SU-DHL-6 (cell line): ENCODE data around the gene CMSS1.

Experiments
- EZH2phosphoT487 ChIP-seq: fragments of 200-600 bp; sonication (generic), shearing (Covaris generic); conservative IDR thresholded peaks from 2 replicates; pipeline ENCODE4 v1.6.1; 2018; ENCODE audit warnings: mild to moderate bottlenecking, antibody characterized with exemption, low read length, moderate library complexity, mixed read lengths
- TF ChIP-seq, protein P1 (sequence below): fragments of 200-600 bp; sonication (generic); IDR thresholded peaks from one replicate; pipeline ENCODE4 v1.5.1; 2017; ENCODE audit warnings: antibody characterized with exemption, mild to moderate bottlenecking, low read length, moderate library complexity; ENCODE audit not compliant: insufficient read depth, poor library complexity, severe bottlenecking

DNA sequence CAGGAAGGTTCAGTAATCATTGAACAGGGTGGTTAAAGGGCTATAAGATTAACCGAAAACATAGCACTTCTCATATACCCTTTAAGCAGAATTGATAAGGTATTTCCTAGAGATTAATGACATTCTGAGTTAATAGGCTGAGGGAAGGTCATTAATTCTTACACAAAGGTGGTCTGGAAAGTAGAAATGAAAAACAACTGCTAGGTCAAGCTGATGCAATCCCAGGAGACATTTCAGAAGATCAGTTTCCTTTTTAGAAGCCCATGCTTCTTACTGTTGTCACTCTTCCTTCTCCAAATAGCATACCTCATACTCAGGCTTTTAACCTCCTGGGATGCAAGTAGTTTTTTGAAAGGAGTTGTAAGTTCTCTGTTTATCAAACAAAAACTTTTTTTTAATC lies 287.8 kb downstream of the CMSS1 start:
- TF ChIP-seq, protein P1, sequence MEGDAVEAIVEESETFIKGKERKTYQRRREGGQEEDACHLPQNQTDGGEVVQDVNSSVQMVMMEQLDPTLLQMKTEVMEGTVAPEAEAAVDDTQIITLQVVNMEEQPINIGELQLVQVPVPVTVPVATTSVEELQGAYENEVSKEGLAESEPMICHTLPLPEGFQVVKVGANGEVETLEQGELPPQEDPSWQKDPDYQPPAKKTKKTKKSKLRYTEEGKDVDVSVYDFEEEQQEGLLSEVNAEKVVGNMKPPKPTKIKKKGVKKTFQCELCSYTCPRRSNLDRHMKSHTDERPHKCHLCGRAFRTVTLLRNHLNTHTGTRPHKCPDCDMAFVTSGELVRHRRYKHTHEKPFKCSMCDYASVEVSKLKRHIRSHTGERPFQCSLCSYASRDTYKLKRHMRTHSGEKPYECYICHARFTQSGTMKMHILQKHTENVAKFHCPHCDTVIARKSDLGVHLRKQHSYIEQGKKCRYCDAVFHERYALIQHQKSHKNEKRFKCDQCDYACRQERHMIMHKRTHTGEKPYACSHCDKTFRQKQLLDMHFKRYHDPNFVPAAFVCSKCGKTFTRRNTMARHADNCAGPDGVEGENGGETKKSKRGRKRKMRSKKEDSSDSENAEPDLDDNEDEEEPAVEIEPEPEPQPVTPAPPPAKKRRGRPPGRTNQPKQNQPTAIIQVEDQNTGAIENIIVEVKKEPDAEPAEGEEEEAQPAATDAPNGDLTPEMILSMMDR = no peak
- no peak for TF ChIP-seq EZH2phosphoT487
